Ovary (tissue), 3 donors: Measurements from ENCODE around the gene PRPSAP2.

Experiments
- POLR2A ChIP-seq: fragments of 450-650 bp; IDR thresholded peaks from one replicate; pipeline ENCODE4 v1.6.1; 2017; ENCODE audit warnings: antibody characterized with exemption, mild to moderate bottlenecking, moderate library complexity
- TF ChIP-seq, protein P1 (sequence below), 3 donors: fragments of 450-650 bp in 2 of 3; fragments of 200-600 bp in 1 of 3; IDR thresholded peaks; one replicate each; pipeline versions ENCODE4 v1.5.1 to v1.8.0; 2016 to 2022; ENCODE audit warnings: antibody characterized with exemption in 3 of 3, mild to moderate bottlenecking in 1 of 3
- donor health status: DM: no; HTN: no; CAD: no.

DNA sequence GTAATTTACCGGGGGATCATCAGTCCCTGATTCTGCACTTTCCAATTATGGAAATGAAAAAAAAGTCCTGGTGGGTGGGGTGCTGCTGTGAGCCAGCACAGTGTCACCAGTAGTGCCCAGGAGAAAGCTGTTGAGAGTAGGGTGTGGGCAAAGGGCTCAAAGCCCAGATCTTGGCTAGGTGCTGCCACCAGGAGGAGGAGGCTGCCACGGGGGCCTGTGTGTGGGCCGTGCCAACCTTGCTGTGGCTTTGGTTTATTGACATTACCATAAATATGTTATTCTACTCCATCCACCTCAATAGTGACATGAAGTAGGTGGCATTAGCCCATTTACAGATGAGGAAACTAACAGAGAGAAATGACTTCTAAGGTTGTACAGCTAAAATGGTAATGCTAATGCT is 6.7 kb upstream of the PRPSAP2 start:
- TF ChIP-seq, protein P1, sequence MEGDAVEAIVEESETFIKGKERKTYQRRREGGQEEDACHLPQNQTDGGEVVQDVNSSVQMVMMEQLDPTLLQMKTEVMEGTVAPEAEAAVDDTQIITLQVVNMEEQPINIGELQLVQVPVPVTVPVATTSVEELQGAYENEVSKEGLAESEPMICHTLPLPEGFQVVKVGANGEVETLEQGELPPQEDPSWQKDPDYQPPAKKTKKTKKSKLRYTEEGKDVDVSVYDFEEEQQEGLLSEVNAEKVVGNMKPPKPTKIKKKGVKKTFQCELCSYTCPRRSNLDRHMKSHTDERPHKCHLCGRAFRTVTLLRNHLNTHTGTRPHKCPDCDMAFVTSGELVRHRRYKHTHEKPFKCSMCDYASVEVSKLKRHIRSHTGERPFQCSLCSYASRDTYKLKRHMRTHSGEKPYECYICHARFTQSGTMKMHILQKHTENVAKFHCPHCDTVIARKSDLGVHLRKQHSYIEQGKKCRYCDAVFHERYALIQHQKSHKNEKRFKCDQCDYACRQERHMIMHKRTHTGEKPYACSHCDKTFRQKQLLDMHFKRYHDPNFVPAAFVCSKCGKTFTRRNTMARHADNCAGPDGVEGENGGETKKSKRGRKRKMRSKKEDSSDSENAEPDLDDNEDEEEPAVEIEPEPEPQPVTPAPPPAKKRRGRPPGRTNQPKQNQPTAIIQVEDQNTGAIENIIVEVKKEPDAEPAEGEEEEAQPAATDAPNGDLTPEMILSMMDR (IDR thresholded peaks at IDR 0.05), result no peak
- TF ChIP-seq POLR2A, result no peak
